Pancreas (tissue), 10 donors: Measurements from ENCODE around the gene FAM204A. TPM values are rescaled to one million over a fixed set of nuclear protein-coding genes. Genes with fewer than 3 reads are reported as not detected.

Experiments
- ATAC-seq, 4 donors: fragments of 200-7000 bp; cut with Tn5 transposase; one replicate each; pipeline versions ENCODE4 v1.8.0 to v1.9.1; 2020; ENCODE audit warnings: mild to moderate bottlenecking in 4 of 4, moderate library complexity in 4 of 4
- DNase-seq, 6 donors: peaks; one replicate each; pipeline ENCODE4 v3.0.0-alpha.2; 2020
- FAIRE-seq: peaks from 2 replicates; lab custom pipeline; 2012; peaks lifted over from hg19 to GRCh38; lab: Jason Lieb, UNC
- H3K27ac ChIP-seq, 4 donors: fragments of 200-600 bp; sonication (generic); 1 replicate in 3 of 4; 2 replicates in 1 of 4; pipeline versions ENCODE4 v1.5.0 to v1.8.0; 2020
- H3K27me3 ChIP-seq, 4 donors: fragments of 200-600 bp; one replicate each; pipeline ENCODE4 v1.8.0; 2021
- H3K36me3 ChIP-seq, 3 donors: fragments of 200-600 bp; sonication (generic) in 1 of 3; one replicate each; pipeline versions ENCODE4 v1.5.0 to v1.8.0; 2020 to 2021
- H3K4me1 ChIP-seq, 3 donors: fragments of 200-600 bp; one replicate each; pipeline ENCODE4 v1.8.0; 2021
- H3K4me3 ChIP-seq, 4 donors: fragments of 200-600 bp; sonication (generic) in 2 of 4; one replicate each; pipeline versions ENCODE4 v1.5.0 to v1.8.0; 2020 to 2021
- H3K9me3 ChIP-seq, 4 donors: fragments of 200-600 bp; one replicate each; pipeline ENCODE4 v1.8.0; 2021
- WGBS, 2 donors: extraction: QIAGEN DNeasy Blood & Tissue Kit; methylation state at CpG; one replicate each; pipeline ENCODE4 v1.1.7; 2013; 5-methylcytosine and 5-hydroxymethylcytosine counted together
- intact Hi-C, 3 donors: fragments of 100-400 bp; cut with DNase I; formaldehyde crosslinking; loops; one replicate each; pipeline versions ENCODE4 v1.11.1 to v1.14.2; 2022
- polyA plus RNA-seq, 2 donors: library from polyadenylated mRNA; stranded (reverse); fragments of 200-250 nt; gene quantifications; one replicate each; pipeline ENCODE4 v1.2.3, GENCODE V29; 2013
- total RNA-seq, 6 donors: library from RNA; stranded (reverse); fragmentation: NEBNext Ultra II Directional in 4 of 6; extraction: Animal tissue kit (Norgen Biotek cat#: 25700) in 4 of 6; gene quantifications; one replicate each; pipeline versions ENCODE4 v1.2.1 to v1.2.4, GENCODE V29; 2021 to 2023
- TF ChIP-seq, protein P1 (sequence below), 4 donors: fragments of 200-600 bp; sonication (generic) in 3 of 4; IDR thresholded peaks; one replicate each; pipeline versions ENCODE4 v1.5.0 to v1.8.0; 2021; ENCODE audit warnings: antibody characterized with exemption in 4 of 4
- donor health status: healthy with polysubstance abuse.
- donor health status: DM: no; HTN: no; CAD: no; lungs with moderate emphysema.
- donor health status: DM: no; HTN: no; CAD: no.
- donor health status: control.
- donor health status: control.
- donor health status: Bipolar disorder and iron deficiency.
- donor health status: DM: yes; HTN: yes; CAD: no.
- donor health status: DM: no; HTN: no; CAD: no.
- donor health status: DM: no; HTN: no; CAD: no.
- donor health status: DM: yes; HTN: yes; CAD: no.

The FAM204A gene
- total and polyA plus RNA-seq, 8 donors = 14.4 to 37.2 (median 27.5) TPM

DNA sequence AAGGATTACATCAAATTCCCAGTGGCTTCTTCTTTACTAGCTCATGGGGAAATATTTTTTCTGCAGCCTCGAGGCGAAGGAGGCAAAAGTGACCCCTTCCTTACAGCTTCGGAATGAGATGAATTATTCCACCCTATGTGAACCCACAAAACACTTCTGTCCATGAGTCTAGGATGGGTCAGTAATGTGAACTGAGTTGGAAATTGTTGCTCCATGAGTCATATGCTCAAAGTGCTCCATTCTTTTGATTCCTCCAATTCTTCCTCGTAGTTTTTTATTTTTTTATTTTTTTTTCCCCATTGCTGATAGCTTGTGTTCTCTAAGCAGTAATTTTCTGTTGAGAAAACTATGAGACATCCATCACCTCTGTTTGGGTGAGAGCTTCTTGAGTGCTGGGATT is 31.7 kb upstream of the FAM204A start:
- 44 to 56% methylated on average over 4 of the region's 4 CpGs for WGBS, 2 donors
- Histone ChIP-seq H3K4me3 (no peak overlapping the region), H3K27me3 (no peaks in the 10 kb centered on the region), H3K36me3 (no peaks in the 10 kb centered on the region), H3K4me1 (no peaks in the 10 kb centered on the region), H3K27ac (no peak overlapping the region), H3K9me3 (no peaks in the 10 kb centered on the region)
- TF ChIP-seq, protein P1, sequence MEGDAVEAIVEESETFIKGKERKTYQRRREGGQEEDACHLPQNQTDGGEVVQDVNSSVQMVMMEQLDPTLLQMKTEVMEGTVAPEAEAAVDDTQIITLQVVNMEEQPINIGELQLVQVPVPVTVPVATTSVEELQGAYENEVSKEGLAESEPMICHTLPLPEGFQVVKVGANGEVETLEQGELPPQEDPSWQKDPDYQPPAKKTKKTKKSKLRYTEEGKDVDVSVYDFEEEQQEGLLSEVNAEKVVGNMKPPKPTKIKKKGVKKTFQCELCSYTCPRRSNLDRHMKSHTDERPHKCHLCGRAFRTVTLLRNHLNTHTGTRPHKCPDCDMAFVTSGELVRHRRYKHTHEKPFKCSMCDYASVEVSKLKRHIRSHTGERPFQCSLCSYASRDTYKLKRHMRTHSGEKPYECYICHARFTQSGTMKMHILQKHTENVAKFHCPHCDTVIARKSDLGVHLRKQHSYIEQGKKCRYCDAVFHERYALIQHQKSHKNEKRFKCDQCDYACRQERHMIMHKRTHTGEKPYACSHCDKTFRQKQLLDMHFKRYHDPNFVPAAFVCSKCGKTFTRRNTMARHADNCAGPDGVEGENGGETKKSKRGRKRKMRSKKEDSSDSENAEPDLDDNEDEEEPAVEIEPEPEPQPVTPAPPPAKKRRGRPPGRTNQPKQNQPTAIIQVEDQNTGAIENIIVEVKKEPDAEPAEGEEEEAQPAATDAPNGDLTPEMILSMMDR (IDR thresholded peaks at IDR 0.05) = no peak
- no peak for DNase-seq
- no peak for FAIRE-seq
- intact Hi-C loops = no loop called here
- no peak for ATAC-seq

GRCh38 chr10:118370499-118370898 is 28.4 kb upstream of the FAM204A start:
- FAIRE-seq = no peak
- Histone ChIP-seq H3K36me3 (no peaks in the 10 kb centered on the region), H3K4me1 (no peaks in the 10 kb centered on the region), H3K27ac (no peak overlapping the region), H3K9me3 (no peaks in the 10 kb centered on the region), H3K4me3 (no peak overlapping the region), H3K27me3 (no peaks in the 10 kb centered on the region)
- ATAC-seq = no peak
- WGBS, 2 donors = 88 to 92% methylated on average over 2 of the region's 2 CpGs
- TF ChIP-seq, protein P1 (IDR thresholded peaks at IDR 0.05) = no peak
- DNase-seq = no peak
- intact Hi-C loops = no loop called here

- intact Hi-C loops = no loop called here
- ATAC-seq = no peak
Measured at GRCh38 chr10:118369641-118370205, 27.6 kb upstream of the FAM204A start.

DNA sequence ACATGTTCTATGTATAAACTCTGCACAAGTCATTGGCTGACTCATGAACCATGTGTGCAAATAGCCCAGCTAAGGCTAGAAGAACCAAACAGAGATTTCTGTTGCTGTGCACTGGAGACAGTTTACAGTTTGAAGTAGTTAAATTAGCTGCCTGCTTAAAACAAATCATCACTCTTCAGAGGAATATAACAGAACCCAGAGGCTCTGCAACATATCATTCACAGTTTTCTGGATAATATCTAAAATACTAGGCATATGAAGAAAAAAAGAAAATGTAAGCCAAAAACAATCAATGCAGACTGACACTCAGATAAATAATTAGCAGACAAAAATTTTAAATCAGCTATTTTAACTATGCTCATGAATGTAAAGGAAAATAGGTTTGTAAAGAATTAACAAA is 23.6 kb upstream of the FAM204A start:
- H3K9me3 ChIP-seq = no peaks in the 10 kb centered on the region
- TF ChIP-seq, protein P1 (IDR thresholded peaks at IDR 0.05) = no peak
- no peak for DNase-seq
- H3K36me3 ChIP-seq = no peaks in the 10 kb centered on the region
- no peak for FAIRE-seq
- intact Hi-C loops = no loop called here
- no peak overlapping the region for H3K4me3 ChIP-seq
- H3K27ac ChIP-seq = no peak overlapping the region
- H3K27me3 ChIP-seq = no peaks in the 10 kb centered on the region
- ATAC-seq = no peak
- H3K4me1 ChIP-seq = no peaks in the 10 kb centered on the region

More at GRCh38 chr10:118369641-118370205, 27.6 kb upstream of the FAM204A start:
- Histone ChIP-seq H3K4me1 (no peaks in the 10 kb centered on the region), H3K27me3 (no peaks in the 10 kb centered on the region), H3K27ac (no peak overlapping the region), H3K4me3 (no peak overlapping the region), H3K9me3 (no peaks in the 10 kb centered on the region), H3K36me3 (no peaks in the 10 kb centered on the region)
- TF ChIP-seq, protein P1 (IDR thresholded peaks at IDR 0.05) = no peak
- WGBS, 2 donors = 59 to 61% methylated on average over 4 of the region's 4 CpGs
- DNase-seq (no peak), FAIRE-seq (no peak)

DNA sequence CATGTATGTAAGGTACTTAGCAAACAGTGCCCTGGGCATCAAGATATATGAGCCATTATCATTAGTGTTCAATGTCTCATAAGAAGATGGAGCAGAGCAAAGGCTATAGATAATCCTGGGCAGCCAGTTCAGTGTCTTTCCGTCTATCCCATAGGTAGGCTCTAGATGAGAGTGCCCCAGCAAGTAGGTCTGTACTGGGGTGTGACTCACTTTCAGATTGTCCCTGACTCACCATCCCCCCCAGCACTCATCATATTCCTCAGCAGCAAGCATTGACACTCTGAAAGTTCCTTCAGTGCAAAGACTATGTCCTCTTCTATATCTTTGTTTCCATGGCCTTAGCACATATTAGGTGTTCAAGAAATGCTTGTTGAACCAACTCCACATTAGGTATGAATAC is 20.0 kb upstream of the FAM204A start:
- DNase-seq = no peak
- TF ChIP-seq, protein P1 (IDR thresholded peaks at IDR 0.05) = no peak
- H3K36me3 ChIP-seq = no peaks in the 10 kb centered on the region
- no peak overlapping the region for H3K4me3 ChIP-seq
- FAIRE-seq = no peak
- no peaks in the 10 kb centered on the region for H3K4me1 ChIP-seq
- no peak for ATAC-seq
- intact Hi-C loops = no loop called here
- H3K27ac ChIP-seq = no peak overlapping the region
- 85 to 100% methylated on average over 1 of the region's 1 CpG for WGBS, 2 donors
- no peaks in the 10 kb centered on the region for H3K27me3 ChIP-seq
- no peaks in the 10 kb centered on the region for H3K9me3 ChIP-seq
